Jurkat, Clone E6-1 (cell line): ENCODE data around the gene PRELID3B.
"Not testable (repeated sequence)": the region's sequence is repeated elsewhere in the genome, so short reads cannot be mapped to it uniquely, and the experiment has no call there.

ENCODE experiments used
- DNase-seq: peaks from one replicate; pipeline ENCODE4 v3.0.0-alpha.2; 2011; ENCODE audit warnings: low read depth, low spot score
- H3K4me3 ChIP-seq: 2 replicates; pipeline ENCODE4 v1.5.1; 2011; ENCODE audit warnings: mild to moderate bottlenecking, low read length, control low read depth, moderate library complexity

Gene PRELID3B

DNA sequence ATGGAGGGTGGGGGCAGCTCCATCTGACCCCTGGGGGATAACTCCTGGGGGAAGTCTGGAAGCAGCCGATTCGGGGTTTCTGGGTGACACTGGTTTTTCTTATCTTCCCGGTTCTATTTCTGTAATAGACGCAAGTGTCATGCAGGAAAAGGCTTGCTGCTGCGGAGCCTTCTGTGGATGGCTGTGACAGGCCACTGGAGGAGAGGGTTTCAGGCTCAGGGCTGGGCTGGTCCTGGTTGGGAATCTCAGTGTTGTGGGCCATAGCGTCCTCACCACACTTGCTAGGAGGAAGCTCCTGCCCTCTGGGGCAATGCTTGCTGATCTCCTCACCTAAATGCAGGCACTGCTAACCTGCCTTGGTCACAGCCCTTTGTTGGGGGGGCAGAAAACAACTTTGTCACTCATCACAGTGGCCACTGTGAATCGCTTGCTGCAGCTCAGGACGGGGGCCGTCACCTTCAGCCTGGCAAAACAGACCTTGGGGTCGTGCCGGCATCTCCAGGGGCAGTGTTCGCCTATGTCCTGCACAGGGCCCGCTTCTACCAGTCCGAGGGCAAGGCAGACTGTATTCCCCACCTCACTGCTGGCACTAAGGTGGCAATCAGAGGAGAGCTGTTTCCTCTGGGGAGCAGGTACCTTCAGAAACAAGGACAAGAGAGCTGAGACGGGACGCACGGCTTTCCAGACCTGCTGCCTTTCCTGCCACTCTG is 27.8 kb downstream of the PRELID3B start:
- no peak overlapping the region for H3K4me3 ChIP-seq

DNA sequence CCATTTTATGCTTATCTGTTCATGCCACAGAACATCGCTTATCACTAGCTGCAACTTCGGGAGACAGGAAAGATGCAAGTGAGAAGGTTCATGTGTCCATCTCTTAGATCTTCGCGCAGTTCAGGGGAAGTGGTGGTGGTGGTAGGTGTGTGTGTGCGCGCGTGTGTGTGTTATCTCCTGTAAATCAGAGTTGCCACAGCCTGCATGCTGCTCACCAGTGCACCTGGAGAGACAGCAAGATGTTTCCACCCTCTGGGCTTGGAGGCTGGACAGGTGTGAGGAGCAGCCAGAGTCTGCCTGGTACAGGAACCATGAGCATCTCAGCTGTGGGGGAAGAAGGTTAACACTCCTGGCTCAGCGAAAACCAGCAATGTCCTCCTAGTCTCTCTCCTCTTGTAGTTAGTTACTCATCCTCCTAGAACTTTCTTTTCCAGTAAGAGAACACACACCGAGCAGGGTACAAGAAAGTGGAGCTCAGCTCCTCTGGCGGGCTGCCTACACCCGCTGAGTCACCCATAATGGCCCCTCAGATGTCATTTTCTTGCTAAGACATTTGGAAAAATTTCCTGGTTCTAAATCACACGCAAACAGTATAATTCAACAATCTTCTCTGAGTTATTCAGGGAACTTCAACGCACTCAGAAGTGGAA is 28.5 kb downstream of the PRELID3B start:
- DNase-seq, result peak; percentile 84
- H3K4me3 ChIP-seq, result no peak overlapping the region

More for the DNA sequence above, 27.8 kb downstream of the PRELID3B start:
- no peak for DNase-seq

GRCh38 chr20:59013031-59013951 is 29.3 kb downstream of the PRELID3B start:
- H3K4me3 ChIP-seq, result no peak overlapping the region
- no peak for DNase-seq

GRCh38 chr20:59011874-59012157 is 30.8 kb downstream of the PRELID3B start:
- not testable (repeated sequence) for H3K4me3 ChIP-seq, DNase-seq

DNA sequence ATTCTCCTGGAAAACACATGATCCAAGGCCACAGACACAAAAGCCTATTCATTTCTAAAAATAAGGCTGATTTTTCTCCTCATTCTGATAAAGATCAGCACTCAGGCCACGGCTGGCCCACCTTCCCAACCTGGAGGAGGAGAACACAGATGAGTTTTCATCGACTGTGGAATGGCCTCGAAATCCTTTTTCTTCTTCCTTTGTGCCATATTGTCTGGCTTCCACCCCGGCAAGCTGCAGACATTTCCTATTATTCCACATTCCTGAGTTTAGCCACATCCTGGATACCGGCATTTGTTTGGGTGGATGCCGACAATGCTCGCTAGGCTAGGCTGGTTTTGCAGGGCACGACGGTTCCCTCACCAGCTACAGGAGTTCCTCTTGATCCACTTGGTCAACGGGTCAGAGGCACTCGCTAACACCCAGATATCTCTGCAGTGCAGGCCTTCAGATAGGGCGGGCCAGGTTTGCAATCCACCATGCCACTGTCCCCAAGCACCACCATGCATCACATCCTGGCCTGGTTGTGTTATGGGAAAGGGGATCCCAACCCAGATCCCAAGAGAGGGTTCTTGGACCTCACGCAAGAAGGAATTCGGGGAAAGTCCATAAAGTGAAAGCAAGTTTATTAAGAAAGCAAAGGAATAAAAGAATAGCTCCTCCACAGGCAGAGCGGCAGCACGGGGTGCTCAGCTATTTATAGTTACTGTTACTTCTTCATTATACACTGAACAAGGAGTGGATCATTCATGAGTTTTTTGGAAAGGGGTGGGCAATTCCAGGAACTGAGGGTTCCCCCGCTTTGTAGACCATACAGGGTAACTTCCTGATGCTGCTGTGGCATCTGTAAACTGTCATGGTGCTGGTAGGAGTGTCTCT is 31.4 kb downstream of the PRELID3B start:
- H3K4me3 ChIP-seq, result no peak overlapping the region
- no peak for DNase-seq

GRCh38 chr20:59010321-59010994 is 32.1 kb downstream of the PRELID3B start:
- DNase-seq, result no peak
- no peak overlapping the region for H3K4me3 ChIP-seq

- DNase-seq, result no peak
- no peak overlapping the region for H3K4me3 ChIP-seq
Measured at GRCh38 chr20:59008715-59009336, 33.8 kb downstream of the PRELID3B start.

DNA sequence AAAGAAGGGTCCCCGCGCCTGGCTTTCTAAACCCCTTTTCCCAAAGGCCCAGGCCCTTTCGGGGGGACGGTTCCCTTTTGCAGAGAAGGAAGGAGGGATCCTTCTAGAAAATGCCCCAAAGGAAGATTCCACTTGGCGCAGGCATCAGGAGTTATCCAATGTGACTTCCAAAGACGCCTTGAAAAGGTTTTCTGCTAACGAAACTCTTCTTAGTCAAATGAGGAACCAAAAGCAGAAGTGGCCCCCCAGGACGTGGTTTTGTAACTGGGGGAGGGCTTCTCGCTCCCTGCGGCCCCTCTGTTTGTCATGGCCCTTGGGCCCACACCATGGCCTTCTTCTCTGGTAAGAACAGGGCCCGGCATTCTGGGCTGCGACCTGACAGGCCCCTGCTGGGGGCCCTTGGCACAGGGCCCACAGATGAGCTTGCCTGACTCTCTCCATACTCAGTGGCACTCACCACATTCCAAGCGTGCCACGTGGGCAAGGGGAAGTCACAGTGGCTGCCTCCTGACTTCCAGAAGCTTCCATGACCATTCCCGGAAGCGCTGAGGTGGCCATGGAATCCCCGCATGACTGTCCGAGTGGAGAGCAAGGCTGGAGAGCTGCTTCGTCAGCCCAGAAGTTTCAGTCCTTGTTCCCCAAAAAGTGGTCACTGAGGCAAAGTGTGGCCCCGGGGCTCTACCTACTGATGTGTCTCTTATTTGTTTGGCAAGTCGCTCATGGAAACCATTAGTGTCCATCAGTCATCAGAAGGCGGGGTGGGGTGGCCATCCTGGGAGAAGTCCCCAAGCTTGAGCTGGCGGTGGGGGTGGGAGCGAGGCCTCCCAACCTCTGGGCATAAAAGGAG is 34.7 kb downstream of the PRELID3B start:
- H3K4me3 ChIP-seq, result no peak overlapping the region
- DNase-seq, result no peak

DNA sequence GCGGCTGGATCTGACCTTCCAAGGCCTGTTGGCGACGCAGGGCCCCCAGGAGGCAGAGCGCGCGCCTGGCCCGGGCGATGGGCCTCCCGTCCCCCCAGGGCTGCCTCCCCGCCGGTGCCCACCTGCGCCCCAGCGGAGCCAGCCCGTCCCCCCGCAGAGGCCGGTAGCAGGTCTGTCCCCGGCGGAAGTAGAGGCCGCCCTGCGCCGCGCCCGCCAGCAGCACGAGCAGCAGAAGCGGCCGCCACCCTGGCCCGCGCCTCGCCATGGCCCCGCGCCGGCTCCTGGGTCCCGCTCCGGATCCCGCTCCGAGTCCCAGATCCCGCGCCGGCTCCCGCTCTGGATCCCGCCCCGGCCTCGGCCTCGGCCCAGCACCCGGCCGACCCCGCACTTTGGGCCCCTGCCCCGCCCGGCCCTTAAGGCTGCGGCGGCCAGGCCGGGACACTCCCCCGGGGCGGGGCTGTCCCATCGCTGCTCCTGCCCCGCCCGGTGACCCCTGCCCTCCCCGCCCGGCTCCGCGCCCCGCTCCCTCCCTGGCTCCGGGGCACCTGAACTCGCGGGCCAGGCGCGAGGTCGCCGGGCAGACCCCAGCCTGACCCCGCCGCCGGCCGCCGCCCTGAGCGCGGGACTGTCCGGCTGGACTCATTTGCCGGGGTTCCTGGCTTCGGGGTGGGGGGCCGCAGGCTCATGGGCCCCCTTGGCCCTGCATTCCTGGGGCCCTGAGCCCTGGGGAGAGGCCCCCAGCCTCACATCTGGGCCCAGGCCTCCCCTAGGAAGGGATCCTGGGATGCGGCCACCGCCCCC is 35.5 kb downstream of the PRELID3B start, which contains the start of gene CTSZ:
CTSZ (minus strand) TSS at position 391 of the 801 bp plus-strand sequence; CDS start at position 265, 126 bp downstream.
- no peak for DNase-seq
- no peak within 1 kb of the TSS for H3K4me3 ChIP-seq

DNA sequence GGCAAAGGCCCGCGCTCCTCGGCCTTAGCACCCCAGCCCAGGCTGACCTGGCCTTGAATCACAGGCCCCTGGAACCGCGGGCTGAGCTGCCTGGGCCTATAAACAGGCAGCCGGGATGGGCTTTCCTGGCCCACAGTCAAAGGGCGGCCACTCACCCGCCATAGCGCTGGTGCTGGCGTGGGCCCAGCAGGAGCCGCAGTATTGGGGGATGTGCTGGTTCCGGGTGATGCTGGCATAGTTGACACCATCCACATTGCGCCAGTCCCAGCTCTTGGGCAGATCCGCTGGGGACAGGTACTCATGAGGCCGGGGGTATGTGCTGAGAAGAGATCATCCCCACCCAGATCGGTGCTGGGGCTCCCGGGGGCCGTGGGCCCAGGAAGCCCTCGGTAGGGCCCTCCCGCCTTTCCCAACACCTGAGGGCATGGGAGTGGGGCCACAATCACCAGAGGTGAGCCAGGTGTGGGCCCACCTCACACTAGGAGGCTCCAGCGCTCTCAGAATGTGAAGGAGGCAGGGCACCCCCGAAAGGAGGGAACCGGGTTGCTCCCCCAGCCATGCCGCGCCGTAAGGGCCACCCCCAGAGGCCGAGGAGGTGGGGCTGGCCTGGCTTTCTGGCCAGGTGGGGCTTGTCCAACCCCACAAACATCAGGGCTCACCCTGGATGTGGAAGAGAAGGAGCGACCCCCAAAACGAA is 36.3 kb downstream of the PRELID3B start:
- H3K4me3 ChIP-seq, result no peak overlapping the region
- no peak for DNase-seq

DNA sequence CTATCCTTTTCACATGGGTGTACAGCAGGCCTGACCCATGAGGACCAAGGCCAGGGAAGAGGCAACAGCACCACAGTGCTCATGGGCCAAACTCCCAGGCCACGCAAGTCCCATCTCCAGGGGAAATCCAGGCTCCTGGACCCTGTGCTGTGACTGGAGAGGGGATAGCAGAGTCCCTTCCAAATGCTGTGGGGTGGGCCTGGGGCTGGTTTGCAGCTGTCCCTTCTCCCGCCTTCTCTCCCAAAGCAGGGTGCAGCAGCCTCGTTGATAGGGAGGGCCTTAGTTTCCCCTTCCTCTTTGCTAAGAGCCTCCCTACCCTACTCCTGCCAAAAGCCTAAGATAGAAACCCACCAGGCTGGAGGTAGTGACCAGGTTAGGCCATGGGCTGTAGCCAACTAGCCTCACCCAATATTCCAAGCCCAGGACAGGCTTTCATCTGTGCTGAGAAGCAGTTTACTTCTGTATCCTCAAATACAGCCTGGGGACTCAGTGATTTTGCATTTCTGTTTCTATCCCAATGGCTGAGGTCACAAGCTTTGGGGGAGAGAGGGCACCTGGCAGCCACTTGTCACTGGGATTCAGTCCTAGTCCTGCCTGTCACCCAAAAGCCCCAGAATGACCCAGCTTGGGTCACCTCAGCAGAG is 36.9 kb downstream of the PRELID3B start:
- no peak overlapping the region for H3K4me3 ChIP-seq
- DNase-seq, result no peak

DNA sequence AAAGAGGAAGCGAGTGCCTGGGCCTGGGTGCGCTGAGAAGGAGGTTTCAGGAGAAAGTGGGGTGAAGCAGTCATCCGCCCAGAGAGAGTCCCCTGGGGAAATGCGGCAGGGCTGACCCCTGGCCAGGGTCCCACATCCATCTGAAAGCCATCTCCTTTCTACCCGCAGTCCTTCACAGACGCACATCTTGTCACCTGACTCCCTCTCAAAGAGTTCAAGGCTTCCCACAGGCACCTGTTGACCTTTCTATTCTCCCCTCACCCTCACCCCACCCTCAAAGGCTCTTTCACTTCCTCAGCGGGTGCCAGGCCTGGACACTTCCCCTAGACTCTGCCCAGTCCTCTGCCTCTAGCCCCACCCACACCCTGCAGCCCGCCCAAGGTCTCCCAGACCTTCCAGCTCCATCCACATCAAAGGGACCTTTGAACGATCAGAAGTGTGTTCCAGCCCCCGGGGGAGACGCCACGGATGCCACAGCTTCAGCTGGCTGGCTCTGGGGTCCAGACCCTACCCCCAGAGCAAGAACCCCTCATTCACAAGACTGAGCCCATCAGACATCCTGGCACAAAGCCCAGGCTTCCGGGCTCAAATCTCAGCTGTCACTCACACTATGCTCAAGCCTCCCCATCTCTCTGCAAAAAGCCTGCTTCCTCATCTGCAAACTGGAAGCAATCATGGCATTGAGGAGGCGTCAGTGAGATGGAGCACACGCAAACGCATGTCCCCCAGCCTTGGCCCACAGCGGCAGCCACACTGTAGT is 37.6 kb downstream of the PRELID3B start:
- peak; percentile 71 for DNase-seq
- no peak overlapping the region; the same call in 1 of the 2 replicates for H3K4me3 ChIP-seq

DNA sequence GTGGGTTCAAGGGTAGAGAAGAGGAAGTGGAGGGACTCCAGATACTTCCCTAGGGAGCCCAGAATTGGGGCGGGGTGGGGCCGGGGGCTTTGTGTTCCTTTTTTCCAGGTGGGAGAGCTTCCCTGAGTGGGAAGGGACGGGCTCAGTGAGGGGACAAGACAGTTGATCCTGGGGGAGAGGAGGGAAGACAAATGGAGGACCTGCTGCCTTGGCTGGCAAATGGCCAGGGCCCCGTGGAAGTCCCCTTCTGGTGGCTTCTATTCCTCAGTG is 38.2 kb downstream of the PRELID3B start:
- DNase-seq, result no peak
- H3K4me3 ChIP-seq, result no peak overlapping the region

DNA sequence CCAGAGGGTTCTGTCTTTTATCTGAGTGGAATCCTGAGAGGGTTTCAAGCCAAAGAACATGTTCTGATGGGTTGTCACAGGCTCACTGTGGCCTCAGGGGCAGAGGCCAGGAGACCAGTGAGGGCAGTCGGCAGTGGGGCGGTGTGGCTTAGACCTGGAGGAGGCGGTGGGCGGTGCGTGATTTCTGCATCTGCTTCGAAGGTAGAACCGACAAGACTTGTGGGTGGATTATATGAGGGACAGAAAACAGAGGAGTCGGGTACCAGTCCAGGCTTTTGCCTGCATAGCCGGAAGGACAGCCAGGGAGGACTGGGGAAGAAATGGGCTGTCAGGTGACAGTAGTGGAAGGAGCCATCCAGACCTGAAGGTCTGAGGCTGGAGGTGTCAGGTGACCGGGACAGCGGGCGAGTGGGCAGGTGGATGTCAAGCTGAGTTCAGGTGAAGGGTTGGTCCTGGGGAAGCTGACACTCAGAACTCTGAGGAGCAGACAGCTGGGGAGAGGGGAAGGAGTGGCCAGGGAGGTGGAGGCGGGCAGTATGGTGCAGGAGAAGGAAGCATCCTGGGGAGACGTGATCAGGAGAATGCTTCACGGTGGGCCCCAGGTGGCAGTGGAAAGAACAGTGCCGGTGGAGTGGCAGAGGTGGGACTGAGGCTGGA is 38.6 kb downstream of the PRELID3B start:
- DNase-seq, result no peak
- no peak overlapping the region for H3K4me3 ChIP-seq
